GM12872 (cell line): ENCODE measurements around the gene GPR161.

Experiments used
- CTCF ChIP-seq: IDR thresholded peaks from 3 replicates; pipeline ENCODE4 v1.5.1; 2011; ENCODE audit warnings: low read depth, mild to moderate bottlenecking, low read length, moderate library complexity; ENCODE audit not compliant: insufficient read depth

GPR161 gene

GRCh38 chr1:168090395-168090794 is 46.3 kb downstream of the GPR161 start:
- no peak for TF ChIP-seq CTCF

GRCh38 chr1:168089979-168090337 is 46.8 kb downstream of the GPR161 start:
- TF ChIP-seq CTCF, result no peak

GRCh38 chr1:168089326-168089978 is 47.3 kb downstream of the GPR161 start:
- no peak for TF ChIP-seq CTCF

GRCh38 chr1:168088511-168089325 is 48.0 kb downstream of the GPR161 start:
- no peak for TF ChIP-seq CTCF

- no peak for TF ChIP-seq CTCF
Observed at GRCh38 chr1:168087696-168088095, 49.0 kb downstream of the GPR161 start.

- TF ChIP-seq CTCF, result peak; percentile 20; the same call in 1 of the 3 replicates
Observed at GRCh38 chr1:168086438-168086837, 50.3 kb downstream of the GPR161 start.

- no peak for TF ChIP-seq CTCF
Observed at GRCh38 chr1:168085401-168085872, 51.3 kb downstream of the GPR161 start.
